GM15510 (cell line): ENCODE measurements around the gene RAB27B.

ENCODE experiments used
- POLR2A ChIP-seq: IDR thresholded peaks from 3 replicates; pipeline ENCODE4 v1.6.1; 2011; ENCODE audit warnings: borderline replicate concordance; ENCODE audit not compliant: insufficient read length; ENCODE audit errors: extremely low read depth

RAB27B gene

DNA sequence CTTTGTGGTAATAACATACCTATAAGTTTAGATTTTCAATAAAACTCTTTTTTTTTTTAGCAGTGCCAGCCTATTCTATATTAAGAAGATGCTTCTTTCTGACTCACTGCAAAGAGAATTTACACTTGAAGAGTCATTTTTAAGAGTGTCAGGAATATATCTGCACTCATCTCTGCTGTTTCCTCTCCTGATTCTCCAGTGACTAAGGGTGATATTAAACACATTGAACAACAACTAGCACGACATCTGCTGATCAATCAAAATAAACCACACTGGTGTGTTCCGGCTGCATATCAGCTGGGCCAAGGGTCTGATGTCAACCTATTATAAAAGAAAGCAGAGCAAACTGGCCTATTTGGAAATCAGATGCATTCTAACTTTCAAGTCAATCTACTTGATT lies 15.0 kb downstream of the RAB27B start:
- no peak for TF ChIP-seq POLR2A

DNA sequence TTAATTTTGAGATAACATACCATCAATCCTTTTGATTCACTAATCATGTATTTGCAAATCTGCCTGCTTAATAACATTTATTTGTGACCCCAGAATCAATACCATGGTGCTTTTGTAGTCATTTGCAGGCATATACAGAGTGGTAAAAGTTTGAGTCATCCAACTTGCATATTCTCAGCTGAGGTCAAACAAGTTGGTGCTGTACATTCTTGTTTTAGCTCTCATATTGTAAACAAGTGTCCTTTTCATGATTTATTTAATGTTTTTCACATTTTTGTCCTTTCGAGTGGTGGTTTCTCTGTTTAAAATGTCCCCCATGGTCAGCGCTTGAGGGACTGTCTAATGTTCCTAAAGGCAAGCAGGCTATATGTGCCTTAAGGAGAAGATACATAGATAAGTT lies 17.5 kb downstream of the RAB27B start:
- no peak for TF ChIP-seq POLR2A

DNA sequence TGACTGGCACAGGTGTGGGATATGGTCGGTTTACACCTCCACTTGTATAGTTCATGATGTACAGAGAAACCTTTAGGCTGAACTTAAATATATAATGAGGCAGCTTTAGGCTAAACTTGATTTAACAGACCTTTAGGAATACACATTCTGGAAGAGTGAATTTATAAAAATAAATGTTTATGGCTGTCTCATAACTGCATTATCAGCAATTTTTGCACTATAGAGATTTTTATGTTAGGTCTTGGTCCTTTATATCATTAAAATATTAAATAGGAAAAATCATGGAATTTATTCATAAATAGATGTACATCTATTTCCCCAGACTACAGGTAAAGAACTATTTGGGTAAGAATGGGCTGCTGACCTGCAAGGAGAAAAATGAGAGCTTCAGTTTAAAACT lies 19.8 kb downstream of the RAB27B start:
- TF ChIP-seq POLR2A = no peak

DNA sequence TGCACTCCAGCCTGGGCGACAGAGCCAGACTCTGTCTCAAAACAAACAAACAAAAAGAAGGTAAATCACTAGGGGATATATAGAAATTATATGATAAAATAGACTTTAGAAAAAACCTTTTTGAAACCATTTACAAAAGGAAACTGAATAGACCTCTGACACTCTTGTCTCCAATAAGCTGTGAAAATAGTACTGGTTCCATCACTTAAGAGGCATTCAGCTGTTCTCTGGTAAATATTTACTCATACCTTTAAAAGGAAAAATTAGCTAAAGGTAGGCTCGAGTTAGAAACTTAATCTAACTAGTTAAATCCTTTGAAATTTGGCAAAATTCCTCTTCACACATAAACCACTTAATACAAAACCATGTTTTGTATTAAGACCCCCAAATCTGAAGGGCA lies 21.4 kb downstream of the RAB27B start:
- no peak for TF ChIP-seq POLR2A

DNA sequence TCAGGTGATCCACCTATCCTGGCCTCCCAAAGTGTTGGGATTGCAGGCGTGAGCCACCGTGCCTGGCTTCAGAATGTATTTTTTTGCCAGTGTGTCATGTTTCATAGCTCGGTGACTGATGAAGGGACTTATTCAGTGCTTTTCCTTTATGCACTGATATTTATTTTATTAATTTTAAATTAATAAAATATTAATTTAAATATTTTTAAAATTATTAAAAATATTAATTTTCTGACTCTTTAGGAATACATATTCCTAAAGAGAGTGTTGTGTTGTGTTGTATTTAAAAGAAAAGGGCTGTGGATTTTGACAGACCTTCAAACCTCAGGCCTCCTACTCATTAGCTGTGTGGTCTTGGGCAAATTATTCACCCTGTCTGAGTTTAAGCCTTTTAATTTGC lies 22.3 kb downstream of the RAB27B start:
- TF ChIP-seq POLR2A = no peak

DNA sequence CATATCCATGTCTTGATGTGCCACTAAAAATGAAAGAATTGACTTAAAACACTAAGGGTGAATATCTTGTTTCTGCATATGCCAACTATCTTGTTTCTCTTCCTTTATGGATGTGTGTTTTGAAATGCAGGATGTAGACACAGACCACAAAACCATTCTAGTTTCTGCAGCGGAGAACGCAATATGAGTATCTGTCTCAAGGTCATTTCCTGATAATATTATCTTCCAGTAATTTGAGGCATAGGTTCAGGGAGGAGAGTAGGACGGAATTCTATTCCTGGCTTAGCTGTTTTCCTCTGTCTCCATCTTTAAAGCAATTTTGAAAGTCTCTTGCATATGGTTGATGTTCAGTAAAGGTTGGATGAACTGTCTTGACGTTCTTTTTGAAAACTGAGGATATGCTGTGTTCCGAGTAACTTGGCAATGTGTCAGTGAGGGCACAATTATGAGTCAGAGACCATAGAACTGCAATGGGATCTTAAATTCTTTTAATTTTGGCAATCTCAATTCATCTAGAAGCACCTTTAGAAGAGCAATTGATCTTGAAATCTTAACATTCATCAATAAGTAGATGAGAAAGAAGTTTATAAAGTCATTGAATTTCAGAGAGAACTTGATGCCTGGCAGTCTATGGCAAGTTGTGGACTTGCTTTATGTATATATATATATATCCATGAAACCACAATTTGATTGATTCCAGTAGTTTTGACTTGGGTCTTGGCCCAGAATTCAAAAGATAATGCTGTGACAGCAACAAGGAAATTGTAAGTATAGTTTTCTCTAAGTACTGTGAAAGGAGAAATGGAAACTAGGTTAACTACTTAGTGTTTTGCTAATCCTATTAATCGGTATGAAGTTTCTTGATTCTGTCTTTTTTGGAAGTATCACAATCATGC lies 24.8 kb downstream of the RAB27B start:
- TF ChIP-seq POLR2A = no peak

DNA sequence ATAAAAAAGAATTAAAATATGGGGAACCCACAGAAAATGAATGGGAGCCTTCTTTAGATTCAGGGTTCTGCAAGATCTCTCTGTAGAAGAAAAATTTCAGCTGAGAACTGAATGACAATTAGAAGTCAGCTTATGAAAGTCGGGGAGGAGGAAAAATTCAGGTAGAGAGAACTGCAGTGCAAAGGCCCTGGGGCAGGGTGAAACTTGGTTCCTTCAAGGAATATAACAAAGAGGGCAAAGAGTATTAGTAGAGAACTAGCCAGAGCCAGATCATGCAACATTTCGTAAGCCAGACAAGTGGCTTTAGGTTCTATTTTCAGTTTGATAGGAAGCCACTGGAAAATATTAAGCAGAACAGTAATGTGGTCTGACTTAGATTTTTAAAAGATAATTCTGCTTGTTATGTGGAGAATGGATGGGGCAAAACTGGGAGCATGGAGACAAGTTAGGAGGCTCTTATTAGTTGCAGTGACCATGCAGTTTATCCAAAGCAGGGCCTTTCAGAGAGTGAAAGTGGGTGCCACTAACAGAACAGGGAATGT lies 27.9 kb downstream of the RAB27B start:
- no peak for TF ChIP-seq POLR2A

DNA sequence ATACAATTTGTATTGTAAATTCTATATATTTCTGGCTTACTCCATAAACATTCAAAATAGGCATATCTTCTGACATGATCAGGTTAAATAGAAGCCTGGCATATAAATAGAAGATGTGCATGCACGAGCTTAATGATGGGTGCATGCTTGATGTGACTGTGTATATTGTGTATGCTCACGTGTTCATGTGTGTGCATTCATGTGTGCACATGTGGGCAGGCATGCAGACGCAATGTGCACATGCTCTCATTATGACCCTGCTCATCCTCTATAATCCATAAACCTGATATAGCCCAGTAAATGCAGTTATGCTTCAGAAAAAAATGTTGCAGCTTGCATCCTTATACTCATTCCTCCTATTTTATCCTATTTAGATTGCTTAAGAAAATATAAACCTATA lies 29.2 kb downstream of the RAB27B start:
- TF ChIP-seq POLR2A = no peak

DNA sequence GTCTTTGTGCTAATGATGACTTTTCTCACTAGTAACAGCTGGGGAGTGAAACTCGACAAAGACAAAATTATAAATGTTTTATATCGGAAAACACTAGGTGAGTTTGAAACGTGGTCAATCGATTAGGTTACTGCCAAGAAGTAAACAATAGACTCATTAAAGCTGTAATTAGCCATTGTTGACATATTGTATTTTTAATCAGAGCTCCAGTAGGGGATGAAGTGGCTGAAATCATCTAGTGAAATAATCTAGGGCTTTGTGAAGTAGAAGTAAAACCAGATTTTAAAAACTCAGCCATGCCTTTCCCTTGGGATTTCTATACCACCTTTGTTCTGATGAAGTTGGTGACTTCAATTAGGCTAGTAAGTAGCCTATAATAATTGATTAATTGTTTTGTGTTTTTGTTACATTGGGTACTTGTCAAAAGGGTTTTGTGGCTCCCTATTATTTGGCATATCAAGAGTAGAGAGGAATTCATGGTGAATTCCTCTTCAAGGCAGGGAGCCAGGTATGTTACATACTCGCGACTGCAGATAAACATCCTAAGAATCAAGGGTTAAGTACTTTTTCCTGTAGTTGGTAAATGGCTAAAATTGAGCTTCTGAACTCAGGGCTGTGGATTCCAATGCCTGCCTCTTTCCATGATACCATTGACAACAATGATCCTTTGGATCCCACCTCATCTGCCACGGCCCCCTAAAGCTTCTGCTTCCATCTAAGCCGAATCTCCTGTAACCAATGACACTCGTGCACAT lies 31.6 kb downstream of the RAB27B start:
- no peak for TF ChIP-seq POLR2A

DNA sequence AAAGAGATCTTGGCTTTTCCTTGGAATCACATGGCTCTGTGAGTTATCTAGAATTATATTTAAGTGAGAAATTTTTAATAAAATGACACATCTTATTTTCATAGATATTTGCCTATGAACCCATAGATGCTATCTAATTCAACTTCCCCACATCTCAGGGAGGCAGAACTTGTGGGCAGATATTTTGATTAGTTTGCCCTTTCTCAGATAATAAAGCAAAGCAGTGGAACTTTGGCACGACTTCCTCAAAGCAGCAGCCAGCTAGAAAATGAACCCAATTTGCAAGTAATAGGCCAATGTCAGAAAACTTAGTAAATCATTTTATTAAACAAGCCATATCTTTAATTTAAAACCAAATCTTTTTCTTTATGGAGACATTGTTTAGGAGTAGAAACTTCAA lies 32.7 kb downstream of the RAB27B start:
- TF ChIP-seq POLR2A = no peak

DNA sequence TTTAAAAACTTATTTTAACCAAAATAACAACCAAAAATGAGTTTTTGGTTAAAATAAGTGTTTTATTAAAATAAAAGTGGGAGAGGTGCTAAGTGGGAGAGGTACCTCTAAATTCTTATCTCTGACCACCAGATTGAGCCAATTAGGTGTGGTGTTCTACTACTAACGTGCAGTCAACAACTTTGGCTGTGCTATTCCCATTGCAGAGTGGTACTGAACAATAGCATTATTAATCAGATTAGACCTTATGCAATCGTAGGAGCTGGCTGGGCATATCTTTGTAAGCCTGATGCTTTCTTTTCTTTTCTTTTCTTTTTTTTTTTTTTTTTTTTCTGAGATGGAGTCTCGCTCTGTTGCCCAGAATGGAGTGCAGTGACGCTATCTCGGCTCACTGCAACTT lies 38.9 kb downstream of the RAB27B start:
- TF ChIP-seq POLR2A = no peak

DNA sequence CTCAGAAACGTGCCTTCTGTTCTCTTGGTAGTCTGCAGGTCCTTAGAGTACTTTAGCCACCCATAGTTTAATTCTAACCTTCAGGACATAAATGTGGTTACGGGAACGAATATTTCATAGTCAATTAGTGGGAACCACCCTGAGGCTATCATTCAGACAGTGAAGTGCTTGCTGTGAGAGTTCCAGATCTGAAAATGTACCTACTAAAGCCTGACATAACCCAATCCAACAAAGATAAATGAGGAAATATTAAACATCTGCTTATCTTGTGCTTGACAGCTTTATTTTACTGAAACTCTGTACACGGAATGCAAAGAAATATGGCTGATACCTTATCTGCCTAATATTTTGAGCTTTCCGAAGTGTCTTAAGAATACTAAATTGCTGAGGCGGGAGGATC lies 43.0 kb downstream of the RAB27B start:
- no peak for TF ChIP-seq POLR2A

DNA sequence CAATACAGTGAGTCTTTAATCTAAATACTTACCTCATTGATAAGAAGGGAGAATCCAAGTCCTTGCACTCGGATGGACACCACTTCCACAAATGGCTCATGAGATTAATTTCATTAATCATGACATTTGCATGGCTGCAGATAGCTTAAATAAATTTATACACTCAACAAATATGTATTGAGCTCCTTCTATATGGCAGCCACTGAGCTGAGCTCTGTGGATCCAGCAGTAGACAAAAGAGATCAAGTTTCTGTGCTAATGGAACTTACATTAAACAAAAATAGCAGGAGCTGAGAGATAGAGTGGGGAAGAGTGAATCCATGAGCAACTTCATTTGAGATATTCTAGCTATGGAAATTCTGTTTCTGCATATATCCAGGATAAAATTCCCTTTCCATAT lies 44.4 kb downstream of the RAB27B start:
- TF ChIP-seq POLR2A = no peak

DNA sequence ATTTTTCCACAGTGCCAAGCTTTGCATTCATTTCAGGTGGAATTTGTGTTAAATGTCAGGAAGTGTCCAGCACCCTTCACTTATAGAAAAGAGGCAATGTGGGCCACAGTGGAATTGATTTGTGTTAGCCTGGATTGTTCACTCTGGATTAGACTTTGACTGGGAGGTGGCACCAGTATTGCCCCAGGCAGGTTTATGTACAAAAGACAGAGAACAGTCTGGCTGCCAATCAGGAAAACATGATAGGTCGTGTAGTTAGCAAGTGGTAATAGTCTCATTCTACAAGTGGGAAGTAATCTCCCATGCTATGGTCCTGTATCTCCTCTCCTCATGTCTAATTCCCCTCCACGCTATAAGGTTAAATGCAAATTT lies 45.6 kb downstream of the RAB27B start:
- TF ChIP-seq POLR2A = no peak

DNA sequence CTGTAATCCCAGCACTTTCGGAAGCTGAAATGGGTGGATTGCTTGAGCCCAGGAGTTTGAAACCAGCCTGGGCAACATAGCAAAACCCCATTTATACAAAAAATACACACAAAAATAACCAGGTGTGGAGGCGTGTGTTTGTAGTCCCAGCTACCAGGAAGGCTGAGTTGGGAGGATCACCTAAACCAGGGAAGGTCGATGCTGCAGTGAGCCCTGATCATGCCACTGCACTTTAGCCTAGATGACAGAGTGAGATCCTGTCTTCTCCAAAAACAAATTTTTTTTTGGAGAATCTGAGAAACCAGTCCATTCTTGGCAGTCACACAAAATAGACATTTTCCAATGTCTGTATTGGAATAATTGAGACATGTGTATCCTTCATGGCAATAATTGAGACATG lies 46.8 kb downstream of the RAB27B start:
- TF ChIP-seq POLR2A = no peak

DNA sequence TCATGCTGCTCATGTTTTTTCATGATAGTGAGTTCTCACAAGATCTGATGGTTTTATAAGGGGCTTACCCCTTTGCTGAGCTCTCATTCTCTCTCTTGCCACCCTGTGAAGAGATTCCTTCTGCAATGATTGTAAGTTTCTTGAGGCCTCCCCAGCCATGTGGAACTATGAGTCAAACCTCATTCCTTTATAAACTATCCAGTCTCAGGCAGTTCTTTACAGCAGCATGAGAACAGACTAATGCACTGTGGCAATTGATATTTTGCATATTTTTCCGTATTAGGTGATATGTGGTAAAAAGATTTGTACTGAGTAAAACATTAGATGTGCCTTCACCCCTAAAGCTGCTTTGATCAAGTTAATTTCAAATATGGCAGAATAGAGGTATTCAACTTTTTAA lies 48.8 kb downstream of the RAB27B start:
- TF ChIP-seq POLR2A = no peak
